Measurements from ENCODE around the gene LRP1.

Gene LRP1

GRCh38 chr12:57138526-57139272 is 10.4 kb downstream of the LRP1 start:
- no peak for DNase-seq

GRCh38 chr12:57139796-57140649 is 11.7 kb downstream of the LRP1 start:
- no peak for DNase-seq

- DNase-seq, result no peak
Measured at GRCh38 chr12:57141249-57141648, 13.0 kb downstream of the LRP1 start.

- DNase-seq, result no peak
Measured at GRCh38 chr12:57142121-57142520, 13.8 kb downstream of the LRP1 start.

GRCh38 chr12:57142727-57143126 is 14.4 kb downstream of the LRP1 start:
- no peak for DNase-seq

- no peak for DNase-seq
Measured at GRCh38 chr12:57143454-57143853, 15.2 kb downstream of the LRP1 start.

- no peak for DNase-seq
Measured at GRCh38 chr12:57145460-57146059, 17.3 kb downstream of the LRP1 start.

GRCh38 chr12:57146092-57146491 is 17.8 kb downstream of the LRP1 start:
- DNase-seq, result no peak

GRCh38 chr12:57146961-57147944 is 19.0 kb downstream of the LRP1 start, which contains the start of gene LRP1-AS:
TSS of gene LRP1-AS (minus strand) at chr12:57147619.
- DNase-seq, result no peak

GRCh38 chr12:57148469-57149244 is 20.4 kb downstream of the LRP1 start:
- DNase-seq, result no peak

- no peak for DNase-seq
Measured at GRCh38 chr12:57149245-57149900, 21.1 kb downstream of the LRP1 start.

- DNase-seq, result no peak
Measured at GRCh38 chr12:57150400-57151000, 22.2 kb downstream of the LRP1 start.

- DNase-seq, result no peak
Measured at GRCh38 chr12:57151741-57152630, 23.7 kb downstream of the LRP1 start.

GRCh38 chr12:57152639-57153038 is 24.4 kb downstream of the LRP1 start:
- DNase-seq, result no peak

- no peak for DNase-seq
Measured at GRCh38 chr12:57153415-57153997, 25.2 kb downstream of the LRP1 start.

- DNase-seq, result no peak
Measured at GRCh38 chr12:57154076-57154475, 25.8 kb downstream of the LRP1 start.

- no peak for DNase-seq
Measured at GRCh38 chr12:57154804-57155434, 26.6 kb downstream of the LRP1 start.

- DNase-seq, result no peak
Measured at GRCh38 chr12:57156701-57157403, 28.6 kb downstream of the LRP1 start.

Data from activated effector memory CD4-positive, alpha-beta T cell treated with Interleukin-2 at 50 U/mL for 16 hours (primary cell).